Endothelial cell of umbilical vein (primary cell): ENCODE measurements around the gene WDR7.

Experiments used
- EZH2 ChIP-seq: IDR thresholded peaks from 2 replicates; pipeline ENCODE4 v1.6.1; 2012; ENCODE audit warnings: borderline replicate concordance, low read depth, mild to moderate bottlenecking, moderate library complexity, low read length, inconsistent platforms; ENCODE audit not compliant: severe bottlenecking
- JUN ChIP-seq: IDR thresholded peaks from 2 replicates; pipeline ENCODE4 v1.6.1; 2011; ENCODE audit warnings: borderline replicate concordance, low read depth; ENCODE audit not compliant: insufficient read length, insufficient read depth
- POLR2A ChIP-seq: IDR thresholded peaks from 2 replicates; pipeline ENCODE4 v1.6.1; 2012; ENCODE audit warnings: low read depth, mild to moderate bottlenecking, control low read depth, low read length
- POLR2AphosphoS5 ChIP-seq: IDR thresholded peaks from 2 replicates; pipeline ENCODE4 v1.6.1; 2012; ENCODE audit warnings: low read depth, mild to moderate bottlenecking, control low read depth, low read length, moderate library complexity; ENCODE audit not compliant: insufficient read depth
- TF ChIP-seq, protein P1 (sequence below), 2 donors: IDR thresholded peaks; 1 replicate in 1 of 2; 2 replicates in 1 of 2; pipeline ENCODE4 v1.5.1; 2011; ENCODE audit warnings: low read length in 2 of 2, mild to moderate bottlenecking in 2 of 2, moderate library complexity in 2 of 2, control low read depth in 1 of 2, inconsistent platforms in 1 of 2, low read depth in 1 of 2; ENCODE audit not compliant: insufficient read depth in 1 of 2; ENCODE audit errors: extremely low read depth in 1 of 2

DNA sequence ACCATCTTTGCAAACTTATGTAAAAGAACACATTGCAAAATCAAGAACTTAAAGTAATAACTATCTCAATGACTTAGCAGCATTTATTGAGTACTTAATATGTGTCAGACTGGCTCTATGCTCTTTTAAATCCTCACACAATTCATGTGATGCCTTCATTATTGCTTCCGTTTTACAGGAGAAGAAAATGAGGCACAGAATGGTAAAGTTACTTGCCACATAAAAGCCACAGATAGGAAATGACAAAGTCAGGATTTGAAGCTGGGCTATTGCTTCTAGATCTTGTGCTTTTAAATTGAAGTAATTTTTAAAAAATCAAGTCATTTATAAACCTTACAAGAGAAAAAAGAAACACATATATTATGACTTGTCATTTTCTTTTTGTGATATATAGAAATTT, 174.2 kb downstream of the WDR7 start:
- no peak for TF ChIP-seq POLR2AphosphoS5
- no peak for TF ChIP-seq EZH2
- TF ChIP-seq, protein P1, sequence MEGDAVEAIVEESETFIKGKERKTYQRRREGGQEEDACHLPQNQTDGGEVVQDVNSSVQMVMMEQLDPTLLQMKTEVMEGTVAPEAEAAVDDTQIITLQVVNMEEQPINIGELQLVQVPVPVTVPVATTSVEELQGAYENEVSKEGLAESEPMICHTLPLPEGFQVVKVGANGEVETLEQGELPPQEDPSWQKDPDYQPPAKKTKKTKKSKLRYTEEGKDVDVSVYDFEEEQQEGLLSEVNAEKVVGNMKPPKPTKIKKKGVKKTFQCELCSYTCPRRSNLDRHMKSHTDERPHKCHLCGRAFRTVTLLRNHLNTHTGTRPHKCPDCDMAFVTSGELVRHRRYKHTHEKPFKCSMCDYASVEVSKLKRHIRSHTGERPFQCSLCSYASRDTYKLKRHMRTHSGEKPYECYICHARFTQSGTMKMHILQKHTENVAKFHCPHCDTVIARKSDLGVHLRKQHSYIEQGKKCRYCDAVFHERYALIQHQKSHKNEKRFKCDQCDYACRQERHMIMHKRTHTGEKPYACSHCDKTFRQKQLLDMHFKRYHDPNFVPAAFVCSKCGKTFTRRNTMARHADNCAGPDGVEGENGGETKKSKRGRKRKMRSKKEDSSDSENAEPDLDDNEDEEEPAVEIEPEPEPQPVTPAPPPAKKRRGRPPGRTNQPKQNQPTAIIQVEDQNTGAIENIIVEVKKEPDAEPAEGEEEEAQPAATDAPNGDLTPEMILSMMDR (IDR thresholded peaks at IDR 0.05; ENCODE audit: extremely low read depth in 1 of 2, insufficient read depth in 1 of 2, low read depth in 1 of 2, low read length in 2 of 2) = no peak
- no peak for TF ChIP-seq JUN
- TF ChIP-seq POLR2A = no peak
